GM23338 (cell line): ENCODE measurements around the gene KRTAP5-10. TPM values are rescaled to one million over a fixed set of nuclear protein-coding genes. Genes with fewer than 3 reads are reported as not detected.

Experiments
- CTCF ChIP-seq, 2 experiments: fragments of 200-600 bp in 1 of 2; sonication (generic) in 1 of 2; conservative IDR thresholded peaks; 2 replicates each; pipeline versions ENCODE4 v1.5.1 to v1.6.1; 2016 to 2017; ENCODE audit warnings: antibody characterized with exemption in 2 of 2, low read depth in 2 of 2, mild to moderate bottlenecking in 2 of 2, moderate library complexity in 1 of 2
- ETS1 ChIP-seq: IDR thresholded peaks from 2 replicates; pipeline ENCODE4 v1.6.1; 2016; ENCODE audit warnings: antibody characterized with exemption
- POLR2AphosphoS5 ChIP-seq: IDR thresholded peaks from 2 replicates; pipeline ENCODE4 v1.6.1; 2016; ENCODE audit warnings: antibody characterized with exemption, low read depth
- STAT1 ChIP-seq: IDR thresholded peaks from one replicate; pipeline ENCODE4 v1.6.1; 2016; ENCODE audit warnings: antibody characterized with exemption; ENCODE audit not compliant: unreplicated experiment
- ZNF114 ChIP-seq: fragments of 250-450 bp; sonication (Bioruptor Pico); IDR thresholded peaks from 2 replicates; pipeline ENCODE4 v1.5.0; 2020; ENCODE audit warnings: mild to moderate bottlenecking, moderate library complexity
- polyA plus RNA-seq: library from polyadenylated mRNA; unstranded; fragments of >200 nt; fragmentation: Nextera tagmentation; extraction: Ambion mirVana; gene quantifications from 2 replicates; pipeline ENCODE4 v1.2.1, GENCODE V29; 2016
- total RNA-seq: library from RNA; depleted of rRNA; stranded (reverse); fragments of >200 nt; shearing (Covaris generic); gene quantifications from 2 replicates; pipeline ENCODE4 v1.2.3, GENCODE V29; 2014
- TF ChIP-seq, protein P1 (sequence below): fragments of 250-450 bp; sonication (Bioruptor Pico); IDR thresholded peaks from 2 replicates; pipeline ENCODE4 v1.5.0; 2020; ENCODE audit warnings: mild to moderate bottlenecking, moderate library complexity

KRTAP5-10 gene
- total and polyA plus RNA-seq, 2 experiments from 2014 or later = not detected

GRCh38 chr11:71543866-71544265 lies 21.5 kb upstream of the KRTAP5-10 start (continued):
- TF ChIP-seq CTCF (conservative IDR thresholded peaks at IDR 0.05; ENCODE audit: low read depth in 2 of 2) (no peak), ZNF114 (CRISPR knock-in tag) (no peak), POLR2AphosphoS5 (no peak), STAT1 (no peak), ETS1 (no peak)
- TF ChIP-seq, protein P1, sequence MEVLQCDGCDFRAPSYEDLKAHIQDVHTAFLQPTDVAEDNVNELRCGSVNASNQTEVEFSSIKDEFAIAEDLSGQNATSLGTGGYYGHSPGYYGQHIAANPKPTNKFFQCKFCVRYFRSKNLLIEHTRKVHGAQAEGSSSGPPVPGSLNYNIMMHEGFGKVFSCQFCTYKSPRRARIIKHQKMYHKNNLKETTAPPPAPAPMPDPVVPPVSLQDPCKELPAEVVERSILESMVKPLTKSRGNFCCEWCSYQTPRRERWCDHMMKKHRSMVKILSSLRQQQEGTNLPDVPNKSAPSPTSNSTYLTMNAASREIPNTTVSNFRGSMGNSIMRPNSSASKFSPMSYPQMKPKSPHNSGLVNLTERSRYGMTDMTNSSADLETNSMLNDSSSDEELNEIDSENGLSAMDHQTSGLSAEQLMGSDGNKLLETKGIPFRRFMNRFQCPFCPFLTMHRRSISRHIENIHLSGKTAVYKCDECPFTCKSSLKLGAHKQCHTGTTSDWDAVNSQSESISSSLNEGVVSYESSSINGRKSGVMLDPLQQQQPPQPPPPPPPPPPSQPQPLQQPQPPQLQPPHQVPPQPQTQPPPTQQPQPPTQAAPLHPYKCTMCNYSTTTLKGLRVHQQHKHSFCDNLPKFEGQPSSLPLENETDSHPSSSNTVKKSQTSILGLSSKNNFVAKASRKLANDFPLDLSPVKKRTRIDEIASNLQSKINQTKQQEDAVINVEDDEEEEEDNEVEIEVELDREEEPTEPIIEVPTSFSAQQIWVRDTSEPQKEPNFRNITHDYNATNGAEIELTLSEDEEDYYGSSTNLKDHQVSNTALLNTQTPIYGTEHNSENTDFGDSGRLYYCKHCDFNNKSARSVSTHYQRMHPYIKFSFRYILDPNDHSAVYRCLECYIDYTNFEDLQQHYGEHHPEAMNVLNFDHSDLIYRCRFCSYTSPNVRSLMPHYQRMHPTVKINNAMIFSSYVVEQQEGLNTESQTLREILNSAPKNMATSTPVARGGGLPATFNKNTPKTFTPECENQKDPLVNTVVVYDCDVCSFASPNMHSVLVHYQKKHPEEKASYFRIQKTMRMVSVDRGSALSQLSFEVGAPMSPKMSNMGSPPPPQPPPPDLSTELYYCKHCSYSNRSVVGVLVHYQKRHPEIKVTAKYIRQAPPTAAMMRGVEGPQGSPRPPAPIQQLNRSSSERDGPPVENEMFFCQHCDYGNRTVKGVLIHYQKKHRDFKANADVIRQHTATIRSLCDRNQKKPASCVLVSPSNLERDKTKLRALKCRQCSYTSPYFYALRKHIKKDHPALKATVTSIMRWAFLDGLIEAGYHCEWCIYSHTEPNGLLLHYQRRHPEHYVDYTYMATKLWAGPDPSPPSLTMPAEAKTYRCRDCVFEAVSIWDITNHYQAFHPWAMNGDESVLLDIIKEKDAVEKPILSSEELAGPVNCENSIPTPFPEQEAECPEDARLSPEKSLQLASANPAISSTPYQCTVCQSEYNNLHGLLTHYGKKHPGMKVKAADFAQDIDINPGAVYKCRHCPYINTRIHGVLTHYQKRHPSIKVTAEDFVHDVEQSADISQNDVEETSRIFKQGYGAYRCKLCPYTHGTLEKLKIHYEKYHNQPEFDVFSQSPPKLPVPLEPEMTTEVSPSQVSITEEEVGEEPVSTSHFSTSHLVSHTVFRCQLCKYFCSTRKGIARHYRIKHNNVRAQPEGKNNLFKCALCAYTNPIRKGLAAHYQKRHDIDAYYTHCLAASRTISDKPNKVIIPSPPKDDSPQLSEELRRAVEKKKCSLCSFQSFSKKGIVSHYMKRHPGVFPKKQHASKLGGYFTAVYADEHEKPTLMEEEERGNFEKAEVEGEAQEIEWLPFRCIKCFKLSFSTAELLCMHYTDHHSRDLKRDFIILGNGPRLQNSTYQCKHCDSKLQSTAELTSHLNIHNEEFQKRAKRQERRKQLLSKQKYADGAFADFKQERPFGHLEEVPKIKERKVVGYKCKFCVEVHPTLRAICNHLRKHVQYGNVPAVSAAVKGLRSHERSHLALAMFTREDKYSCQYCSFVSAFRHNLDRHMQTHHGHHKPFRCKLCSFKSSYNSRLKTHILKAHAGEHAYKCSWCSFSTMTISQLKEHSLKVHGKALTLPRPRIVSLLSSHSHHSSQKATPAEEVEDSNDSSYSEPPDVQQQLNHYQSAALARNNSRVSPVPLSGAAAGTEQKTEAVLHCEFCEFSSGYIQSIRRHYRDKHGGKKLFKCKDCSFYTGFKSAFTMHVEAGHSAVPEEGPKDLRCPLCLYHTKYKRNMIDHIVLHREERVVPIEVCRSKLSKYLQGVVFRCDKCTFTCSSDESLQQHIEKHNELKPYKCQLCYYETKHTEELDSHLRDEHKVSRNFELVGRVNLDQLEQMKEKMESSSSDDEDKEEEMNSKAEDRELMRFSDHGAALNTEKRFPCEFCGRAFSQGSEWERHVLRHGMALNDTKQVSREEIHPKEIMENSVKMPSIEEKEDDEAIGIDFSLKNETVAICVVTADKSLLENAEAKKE (CRISPR knock-in tag) = no peak
